ENCODE results near the gene CRHR2. TPM values are rescaled to one million over a fixed set of nuclear protein-coding genes. Genes with fewer than 3 reads are reported as not detected.
A peak's percentile ranks its signal among the peaks of the same experiment; 100 is the strongest.

CRHR2 gene
- total and polyA plus RNA-seq, 2 of the 4 experiments (the other 2 are of a cell fraction): not detected

- POLR2A ChIA-PET (ENCODE audit: unreplicated experiment): no interaction called here
- H2BK120ac ChIP-seq (ENCODE audit: low read depth, low read length): no peak overlapping the region
- H2BK15ac ChIP-seq (ENCODE audit: low read depth, low read length): no peak overlapping the region
- no peak overlapping the region for H3K4me3 ChIP-seq (ENCODE audit: insufficient read depth, low read depth, low read length)
- in situ Hi-C loops (cut with MboI; ENCODE audit: low sequenced_read_pairs) (no loop called here), dilution Hi-C loops (cut with HindIII; ENCODE audit: low sequenced_read_pairs, unreplicated experiment) (no loop called here), intact Hi-C loops (cut with micrococcal nuclease) (no loop called here)
- CTCF ChIA-PET: no interaction called here
- H3K14ac ChIP-seq (replicated peaks; ENCODE audit: low read depth, low read length): no peak overlapping the region
- H3K23ac ChIP-seq (ENCODE audit: low read depth, low read length): no peak overlapping the region
- H3K9me1 ChIP-seq (ENCODE audit: insufficient read depth, low read length): peaks cover 4% of the 10 kb centered on the region; the same call in 1 of the 2 replicates
- peaks cover 63% of the 10 kb centered on the region for H3K36me3 ChIP-seq (ENCODE audit: control insufficient read depth, insufficient read depth, low read length)
- BruUV-seq (replicated peaks): no TSS peak
- no peak overlapping the region for H2AK5ac ChIP-seq (ENCODE audit: low read depth, low read length)
- H3K27ac ChIP-seq (ENCODE audit: insufficient read depth, low read length): no peak overlapping the region
- H4K8ac ChIP-seq (ENCODE audit: low read depth in 2 of 2, low read length in 2 of 2): no peak overlapping the region
- no peak overlapping the region for H3K4me2 ChIP-seq (ENCODE audit: low read depth, low read length)
- H3K56ac ChIP-seq (ENCODE audit: extremely low read depth, insufficient read depth, low read length): no peak overlapping the region
- DNase-seq (peak; percentile 29), ATAC-seq (ENCODE audit: low read depth) (no peak; the same call in none of the 2 replicates)
- no peak overlapping the region for H2BK5ac ChIP-seq (ENCODE audit: low read depth, low read length, poor library complexity, severe bottlenecking)
- H3K4ac ChIP-seq (ENCODE audit: low read depth, low read length): no peak overlapping the region
- WGBS, 2 experiments (ENCODE audit: extremely low coverage in 2 of 2, insufficient read length in 1 of 2): 100% methylated on average over 1 of the region's 4 CpGs; no CpG with 5 or more reads in 1 of the 2 experiments
- no peak overlapping the region for H3K9ac ChIP-seq (ENCODE audit: low read depth, low read length)
- no peak overlapping the region for H4K5ac ChIP-seq (ENCODE audit: low read depth, low read length)
- H3K27me3 ChIP-seq (ENCODE audit: control insufficient read depth, insufficient read depth, low read length): no peaks in the 10 kb centered on the region
- peaks cover 68% of the 10 kb centered on the region; the same call in 1 of the 2 replicates for H4K20me1 ChIP-seq (ENCODE audit: insufficient read depth, low read length)
- no peak overlapping the region for H2AFZ ChIP-seq (replicated peaks; ENCODE audit: low read length, poor library complexity)
- no peak overlapping the region for H2AK9ac ChIP-seq (replicated peaks; ENCODE audit: low read depth, low read length, poor library complexity)
- H3K18ac ChIP-seq (ENCODE audit: low read depth, low read length): no peak overlapping the region
- H3K79me1 ChIP-seq (ENCODE audit: low read depth in 1 of 2, low read length in 2 of 2): peaks cover 37 to 54% of the 10 kb centered on the region in 2 experiments
- no peak overlapping the region for H2BK20ac ChIP-seq (ENCODE audit: low read depth, low read length)
- no peaks in the 10 kb centered on the region for H3K9me3 ChIP-seq (ENCODE audit: control insufficient read depth, insufficient read depth, low read length)
- H3K4me1 ChIP-seq (ENCODE audit: control insufficient read depth, insufficient read depth, low read length): peaks cover 2% of the 10 kb centered on the region; the same call in 1 of the 2 replicates
- TF ChIP-seq ELK1 (IDR thresholded peaks at IDR 0.05; ENCODE audit: borderline replicate concordance, low read depth, low read length): no peak
- TF ChIP-seq MAFK (IDR thresholded peaks at IDR 0.05; ENCODE audit: low read depth, low read length): no peak
- TF ChIP-seq MXI1 (IDR thresholded peaks at IDR 0.05; ENCODE audit: borderline replicate concordance, low read depth, low read length): no peak
- no peak for TF ChIP-seq MAZ (IDR thresholded peaks at IDR 0.05; ENCODE audit: borderline replicate concordance, low read depth, low read length)
- TF ChIP-seq RFX5 (IDR thresholded peaks at IDR 0.05; ENCODE audit: low read depth, low read length): no peak
- no peak for TF ChIP-seq FOS (IDR thresholded peaks at IDR 0.05; ENCODE audit: low read depth, low read length)
- no peak for TF ChIP-seq SMC3 (IDR thresholded peaks at IDR 0.05; ENCODE audit: low read depth, low read length)
- TF ChIP-seq NFE2L2 (IDR thresholded peaks at IDR 0.05; ENCODE audit: low read depth, low read length): no peak
- TF ChIP-seq CHD1 (IDR thresholded peaks at IDR 0.05; ENCODE audit: low read depth, low read length): no peak
- no peak for TF ChIP-seq CEBPB (IDR thresholded peaks at IDR 0.05; ENCODE audit: low read depth, low read length)
- H4K91ac ChIP-seq (ENCODE audit: insufficient read depth, low read depth, low read length): no peak overlapping the region
Measured at GRCh38 chr7:30616318-30616717, 65.9 kb downstream of the CRHR2 start.
